Upper lobe of right lung (tissue), 1 donor: ENCODE data around the gene TRAF3IP3. TPM values are rescaled to one million over a fixed set of nuclear protein-coding genes. Genes with fewer than 3 reads are reported as not detected.

Source experiments
- ATAC-seq: fragments of 200-7000 bp; cut with Tn5 transposase; one replicate; pipeline ENCODE4 v1.9.1; 2020; ENCODE audit warnings: mild to moderate bottlenecking, moderate library complexity
- DNase-seq: peaks from one replicate; pipeline ENCODE4 v3.0.0-alpha.2; 2020
- H3K27ac ChIP-seq: fragments of 200-600 bp; one replicate; pipeline ENCODE4 v1.8.0; 2022
- H3K27me3 ChIP-seq: fragments of 200-600 bp; one replicate; pipeline ENCODE4 v1.8.0; 2022; ENCODE audit warnings: mild to moderate bottlenecking
- H3K36me3 ChIP-seq: fragments of 200-600 bp; one replicate; pipeline ENCODE4 v1.8.0; 2022
- H3K4me1 ChIP-seq: fragments of 200-600 bp; one replicate; pipeline ENCODE4 v1.8.0; 2022
- H3K4me3 ChIP-seq: fragments of 200-600 bp; one replicate; pipeline ENCODE4 v1.8.0; 2022; ENCODE audit warnings: mild to moderate bottlenecking
- H3K9me3 ChIP-seq: fragments of 200-600 bp; one replicate; pipeline ENCODE4 v1.8.0; 2022
- CTCF ChIP-seq: fragments of 200-600 bp; IDR thresholded peaks from one replicate; pipeline ENCODE4 v1.8.0; 2022; ENCODE audit warnings: antibody characterized with exemption
- intact Hi-C: fragments of 100-400 bp; cut with DNase I; formaldehyde crosslinking; loops from one replicate; pipeline ENCODE4 v1.11.0; 2022
- total RNA-seq: library from RNA; stranded (reverse); fragmentation: NEBNext Ultra II Directional; extraction: Animal tissue kit (Norgen Biotek cat#: 25700); gene quantifications from one replicate; pipeline ENCODE4 v1.2.1, GENCODE V29; 2021
- donor health status: DM: no; HTN: yes; CAD: no; lungs with severe emphysema.

TRAF3IP3 gene
- total RNA-seq, 1 donor from 2014 or later = 12.4 TPM

- TF ChIP-seq CTCF = no peak
- ATAC-seq (no peak), DNase-seq (no peak)
- intact Hi-C loops = no loop called here
- H3K27ac ChIP-seq = no peak overlapping the region
- H3K9me3 ChIP-seq = no peaks in the 10 kb centered on the region
- H3K4me1 ChIP-seq = peaks cover 5% of the 10 kb centered on the region
- no peak overlapping the region for H3K4me3 ChIP-seq
- no peaks in the 10 kb centered on the region for H3K27me3 ChIP-seq
- H3K36me3 ChIP-seq = no peaks in the 10 kb centered on the region
Measured at GRCh38 chr1:209746451-209747165, 9.2 kb upstream of the TRAF3IP3 start.

GRCh38 chr1:209747580-209748262 lies 8.1 kb upstream of the TRAF3IP3 start:
- H3K4me1 ChIP-seq = peaks cover 5% of the 10 kb centered on the region
- H3K9me3 ChIP-seq = no peaks in the 10 kb centered on the region
- no peaks in the 10 kb centered on the region for H3K36me3 ChIP-seq
- intact Hi-C loops = no loop called here
- peak; percentile 83 for TF ChIP-seq CTCF
- DNase-seq = peak; percentile 95
- H3K4me3 ChIP-seq = peak overlapping the region; percentile 36
- peak; percentile 99 for ATAC-seq
- H3K27me3 ChIP-seq = no peaks in the 10 kb centered on the region
- H3K27ac ChIP-seq = peak overlapping the region; percentile 63

- Histone ChIP-seq H3K9me3 (no peaks in the 10 kb centered on the region), H3K4me1 (peaks cover 5% of the 10 kb centered on the region), H3K27me3 (no peaks in the 10 kb centered on the region), H3K27ac (no peak overlapping the region), H3K4me3 (no peak overlapping the region), H3K36me3 (no peaks in the 10 kb centered on the region)
- TF ChIP-seq CTCF = no peak
- no peak for DNase-seq
- intact Hi-C loops = no loop called here
- no peak for ATAC-seq
Measured at GRCh38 chr1:209748620-209749019, 7.2 kb upstream of the TRAF3IP3 start.

- Histone ChIP-seq H3K4me1 (peaks cover 5% of the 10 kb centered on the region), H3K27me3 (no peaks in the 10 kb centered on the region), H3K27ac (no peak overlapping the region), H3K36me3 (no peaks in the 10 kb centered on the region), H3K9me3 (no peaks in the 10 kb centered on the region), H3K4me3 (no peak overlapping the region)
- ATAC-seq (no peak), DNase-seq (no peak)
- intact Hi-C loops = no loop called here
- TF ChIP-seq CTCF = no peak
Measured at GRCh38 chr1:209749205-209749604, 6.6 kb upstream of the TRAF3IP3 start.

GRCh38 chr1:209749670-209750323 lies 6.1 kb upstream of the TRAF3IP3 start:
- Histone ChIP-seq H3K9me3 (no peaks in the 10 kb centered on the region), H3K4me1 (peaks cover 5% of the 10 kb centered on the region), H3K4me3 (no peak overlapping the region), H3K27me3 (no peaks in the 10 kb centered on the region), H3K36me3 (no peaks in the 10 kb centered on the region), H3K27ac (no peak overlapping the region)
- intact Hi-C loops = no loop called here
- no peak for TF ChIP-seq CTCF
- DNase-seq = no peak
- no peak for ATAC-seq
